Occipital lobe (tissue), 2 donors: ENCODE data around the gene WDR4. TPM values are rescaled to one million over a fixed set of nuclear protein-coding genes. Genes with fewer than 3 reads are reported as not detected.
"Not testable (repeated sequence)": the region's sequence is repeated elsewhere in the genome, so short reads cannot be mapped to it uniquely, and the experiment has no call there.

Experiments used
- DNase-seq: peaks from one replicate; lab custom pipeline; 2025; lab: John Stamatoyannopoulos, UW
- total RNA-seq: library from RNA; depleted of rRNA; stranded (reverse); fragments of >200 nt; gene quantifications from one replicate; pipeline ENCODE4 v1.2.3, GENCODE V29; 2014

The WDR4 gene
- total RNA-seq, 1 donor from 2014 or later, result 15.1 TPM

- no peak for DNase-seq
These were observed 24.9 kb downstream of the WDR4 start for GRCh38 chr21:42854246-42855010.

- DNase-seq, result no peak
These were observed 25.7 kb downstream of the WDR4 start for GRCh38 chr21:42853621-42854020.

DNA sequence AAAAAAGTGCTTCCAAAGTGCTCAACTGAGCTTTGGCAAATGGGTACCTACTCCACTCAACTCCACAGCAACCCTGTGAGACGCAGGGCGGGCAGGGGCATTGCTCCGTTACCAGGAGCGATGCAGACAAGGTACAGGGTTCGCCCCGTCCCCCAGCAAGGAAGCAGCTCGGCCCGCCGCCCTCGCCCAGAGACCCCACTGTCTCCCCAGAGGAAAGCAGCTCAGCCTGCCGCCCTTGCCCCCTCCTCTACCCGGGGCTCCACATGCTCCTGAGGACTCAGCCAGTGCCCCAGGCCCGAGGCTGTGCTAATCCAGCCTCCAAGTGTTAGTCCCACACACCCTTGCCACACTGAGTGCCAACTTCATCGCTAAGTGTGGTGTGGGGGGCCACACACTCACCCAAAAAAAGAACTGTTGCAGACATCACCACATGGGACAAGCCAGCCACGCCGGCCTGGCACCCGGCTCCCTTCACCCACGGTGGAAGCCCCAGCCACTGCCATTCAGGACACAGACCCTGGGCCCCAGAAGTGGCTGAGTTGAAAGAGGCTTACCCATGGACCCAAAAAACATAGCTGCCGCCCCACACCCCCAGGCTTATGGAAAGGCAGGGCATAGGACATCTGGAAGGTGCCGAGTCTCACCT, 26.3 kb downstream of the WDR4 start:
- DNase-seq, result no peak

DNA sequence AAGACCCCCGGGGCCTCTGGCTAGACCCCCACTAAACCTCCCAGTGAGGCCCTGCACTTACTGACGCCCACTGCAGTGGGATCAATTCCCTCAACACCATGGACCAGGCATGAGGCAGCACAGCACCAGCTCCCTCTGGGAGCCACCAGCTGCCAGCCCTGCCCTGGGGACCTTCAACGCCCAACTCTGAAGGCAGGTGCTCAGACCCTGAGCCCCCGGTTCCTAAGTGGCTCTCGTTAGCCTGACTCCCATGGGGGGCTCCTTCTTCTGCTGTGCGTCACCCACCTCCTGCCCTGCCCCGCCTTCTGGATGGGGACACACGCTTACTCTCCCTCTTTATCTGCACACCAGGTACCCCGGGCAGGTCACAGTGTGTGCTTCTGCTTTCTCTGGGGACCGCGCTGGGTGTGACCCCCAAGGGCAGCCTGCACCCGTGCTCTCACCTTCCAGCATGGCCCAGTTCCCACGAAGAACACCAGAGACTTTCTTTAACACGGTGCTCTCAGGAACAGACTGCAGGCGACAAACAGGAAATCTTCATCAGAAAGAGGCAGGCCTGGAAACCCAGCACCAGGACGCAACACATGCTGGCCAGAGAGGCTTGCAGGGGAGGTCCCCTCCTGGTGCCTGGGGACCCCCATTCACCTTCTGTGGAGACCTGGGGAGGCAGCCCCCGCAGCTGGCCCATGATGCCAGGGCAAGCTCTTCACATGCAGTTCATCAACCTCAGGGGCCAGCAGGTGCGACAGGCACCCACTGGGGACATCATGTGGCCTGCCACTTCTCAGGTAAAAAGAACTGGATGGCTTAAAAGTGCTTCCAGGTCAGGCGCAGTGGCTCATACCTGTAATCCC, 27.3 kb downstream of the WDR4 start:
- DNase-seq, result no peak

DNA sequence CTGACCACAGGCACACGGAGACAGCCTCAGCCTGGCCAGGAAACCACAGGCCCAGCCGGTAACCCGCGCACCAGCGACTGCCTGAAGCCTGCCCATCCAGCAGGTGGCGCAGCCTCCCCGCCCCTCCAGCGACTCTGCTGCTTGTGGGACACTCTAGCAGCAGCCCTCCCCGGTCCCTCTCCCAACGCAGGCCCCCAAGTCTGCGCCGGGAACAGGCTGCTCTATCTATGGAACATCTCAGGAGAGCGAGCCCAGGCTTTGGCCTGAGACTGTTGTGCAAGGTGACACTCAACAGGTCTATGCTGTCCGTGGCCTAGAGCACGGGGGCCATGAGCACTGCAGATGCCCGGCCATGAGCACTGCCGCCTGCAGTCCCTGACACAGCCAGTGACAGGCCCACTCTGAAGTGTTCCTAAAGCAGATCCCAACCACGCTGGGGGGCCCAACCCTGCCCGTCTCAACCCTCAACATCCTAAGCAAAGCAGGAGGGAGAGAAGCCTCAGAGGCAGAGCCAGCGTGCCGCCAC, 28.4 kb downstream of the WDR4 start:
- DNase-seq, result no peak

DNA sequence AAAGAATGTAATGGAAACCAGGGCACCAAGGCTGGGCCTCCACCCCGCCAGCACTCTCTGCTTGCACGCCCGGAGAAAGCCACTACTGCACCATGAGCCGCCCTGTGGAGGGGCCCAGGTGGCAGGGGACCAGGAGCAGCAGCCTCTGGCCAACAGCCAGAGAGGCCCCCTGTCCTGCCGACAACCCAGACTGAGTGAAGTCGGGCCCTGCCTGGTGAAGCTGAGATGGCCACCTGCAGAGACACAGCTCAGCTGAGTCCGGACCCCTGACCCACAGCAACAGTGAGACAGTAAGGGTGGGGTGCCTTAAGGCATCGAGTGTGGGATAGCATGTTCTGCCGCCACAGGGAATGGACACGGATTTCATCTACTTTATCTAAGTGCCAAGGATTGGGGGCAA, 28.9 kb downstream of the WDR4 start:
- no peak for DNase-seq

DNA sequence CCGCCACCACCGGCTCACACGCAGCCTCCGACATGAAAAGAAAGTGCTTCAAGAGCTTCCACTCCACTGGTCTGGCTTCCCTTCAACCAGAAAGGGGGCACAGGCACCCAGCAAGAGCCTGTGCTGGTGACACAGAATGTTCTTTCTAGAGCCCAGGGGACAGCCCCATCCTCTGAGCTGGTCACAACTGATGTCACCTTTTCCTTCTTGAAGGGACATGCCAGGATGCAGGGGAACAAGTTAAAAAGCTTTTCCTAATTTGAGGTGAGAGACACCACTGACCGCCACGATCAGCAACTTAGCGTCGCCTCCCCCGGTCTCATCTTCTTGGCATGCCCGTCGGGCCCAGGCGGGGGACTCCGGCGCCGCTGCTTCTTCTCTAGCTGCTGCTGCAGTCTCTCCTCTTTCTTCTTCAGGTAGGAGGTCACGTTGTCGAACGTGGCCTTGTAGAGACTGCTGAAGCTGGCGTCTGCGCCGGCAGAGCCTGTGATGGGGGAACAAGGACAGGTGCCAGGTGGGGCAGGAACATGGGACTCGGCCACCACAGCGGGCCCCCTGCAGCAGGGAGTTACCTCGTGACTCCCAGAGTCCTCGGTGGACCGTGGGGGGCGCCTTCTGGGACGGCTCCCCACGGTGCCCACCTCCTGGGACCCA, 29.5 kb downstream of the WDR4 start:
- no peak for DNase-seq

DNA sequence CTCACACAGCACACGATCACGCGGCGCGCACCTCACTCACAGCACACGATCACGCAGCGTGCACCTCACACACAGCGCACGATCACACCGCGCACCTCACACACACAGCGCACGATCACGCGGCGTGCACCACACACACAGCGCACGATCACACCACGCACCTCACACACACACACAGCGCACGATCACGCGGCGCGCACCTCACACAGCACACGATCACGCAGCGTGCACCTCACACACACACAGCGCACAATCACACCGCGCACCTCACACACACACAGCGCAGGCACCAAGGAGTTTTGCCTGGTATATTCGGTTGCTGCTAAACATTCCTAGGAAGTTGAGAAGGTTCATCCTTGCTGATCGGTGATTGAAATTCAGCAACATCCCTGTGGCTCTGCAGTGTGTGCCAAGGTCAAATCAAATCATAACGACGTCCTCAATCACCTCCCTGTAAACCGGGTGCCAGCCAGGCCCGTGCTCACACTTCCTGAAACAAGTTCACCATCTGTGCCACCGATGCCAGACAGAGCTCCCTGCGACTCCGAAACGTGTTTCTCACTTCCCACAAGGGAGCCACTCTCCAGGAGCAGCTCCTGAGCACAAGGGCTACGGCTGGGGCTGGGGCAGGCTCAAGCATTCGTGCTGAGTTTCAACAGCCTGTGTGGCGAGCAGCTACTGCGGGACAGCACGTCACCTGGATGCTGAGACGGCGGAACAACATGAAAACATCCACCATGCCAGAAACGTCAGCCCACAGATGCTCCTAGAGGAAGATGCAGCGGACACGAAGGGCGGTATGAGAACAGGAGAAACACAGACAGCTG, 30.2 kb downstream of the WDR4 start:
- DNase-seq, result no peak

DNA sequence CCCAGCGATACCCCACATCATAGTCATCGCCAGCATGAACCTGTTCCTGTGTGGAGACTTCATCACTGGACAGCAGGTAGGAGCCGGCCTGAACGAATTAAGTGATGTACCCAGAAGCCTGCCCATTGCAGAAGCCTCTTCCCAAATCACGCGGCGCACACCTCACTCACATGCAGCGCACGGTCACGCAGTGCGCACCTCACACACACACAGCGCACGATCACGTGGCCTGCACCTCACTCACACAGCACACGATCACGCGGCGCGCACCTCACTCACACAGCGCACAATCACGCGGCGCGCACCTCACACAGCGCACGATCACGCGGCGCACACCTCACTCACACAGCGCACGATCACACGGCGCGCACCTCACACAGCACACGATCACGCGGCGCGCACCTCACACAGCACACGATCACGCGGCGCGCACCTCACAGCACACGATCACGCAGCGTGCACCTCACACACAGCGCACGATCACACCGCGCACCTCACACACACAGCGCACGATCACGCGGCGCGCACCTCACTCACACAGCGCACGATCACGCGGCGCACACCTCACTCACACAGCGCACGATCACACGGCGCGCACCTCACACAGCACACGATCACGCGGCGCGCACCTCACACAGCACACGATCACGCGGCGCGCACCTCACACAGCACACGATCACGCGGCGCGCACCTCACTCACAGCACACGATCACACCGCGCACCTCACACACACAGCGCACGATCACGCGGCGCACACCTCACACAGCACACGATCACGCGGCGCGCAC, 31.0 kb downstream of the WDR4 start:
- not testable (repeated sequence) for DNase-seq

- no peak for DNase-seq
These were observed 31.6 kb downstream of the WDR4 start for GRCh38 chr21:42847726-42848125.

- DNase-seq, result no peak
These were observed 32.2 kb downstream of the WDR4 start for GRCh38 chr21:42847051-42847707.

- DNase-seq, result no peak
These were observed 33.1 kb downstream of the WDR4 start for GRCh38 chr21:42846221-42846620.

GRCh38 chr21:42845296-42845965, 33.9 kb downstream of the WDR4 start:
- no peak for DNase-seq

DNA sequence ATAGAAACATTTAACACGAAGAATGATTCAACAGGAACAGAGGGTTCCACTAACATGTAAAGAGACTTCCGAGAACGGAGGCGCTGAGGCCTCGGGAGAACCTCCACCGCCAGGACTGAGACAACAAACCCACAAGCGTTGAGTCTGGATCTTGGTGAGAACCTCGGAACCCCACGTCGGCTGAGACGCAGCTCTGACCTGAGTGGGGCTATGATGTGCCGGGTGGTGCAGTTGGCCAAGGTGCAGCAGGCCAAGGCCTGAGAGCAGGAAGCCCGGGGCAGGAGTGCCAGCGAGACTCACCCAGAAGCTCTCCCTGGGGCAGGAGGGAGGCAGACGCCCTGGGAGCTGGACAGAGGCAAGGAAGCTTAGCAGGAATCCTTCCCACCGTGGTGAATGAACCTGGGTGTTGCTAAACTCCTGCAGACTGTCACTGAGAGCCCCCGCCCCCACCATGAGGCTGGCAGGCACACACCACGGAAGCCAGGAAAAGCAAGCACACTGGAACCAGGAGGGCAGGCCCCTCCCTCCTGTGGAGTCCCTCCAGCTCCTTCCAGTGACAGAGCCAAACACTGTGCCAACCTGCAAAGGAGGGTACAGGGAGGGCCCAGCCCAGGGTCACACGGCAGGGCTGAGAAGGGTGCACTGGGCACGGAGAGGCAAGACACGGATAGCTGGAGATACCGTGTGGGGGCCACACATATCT, 34.8 kb downstream of the WDR4 start:
- DNase-seq, result no peak

DNA sequence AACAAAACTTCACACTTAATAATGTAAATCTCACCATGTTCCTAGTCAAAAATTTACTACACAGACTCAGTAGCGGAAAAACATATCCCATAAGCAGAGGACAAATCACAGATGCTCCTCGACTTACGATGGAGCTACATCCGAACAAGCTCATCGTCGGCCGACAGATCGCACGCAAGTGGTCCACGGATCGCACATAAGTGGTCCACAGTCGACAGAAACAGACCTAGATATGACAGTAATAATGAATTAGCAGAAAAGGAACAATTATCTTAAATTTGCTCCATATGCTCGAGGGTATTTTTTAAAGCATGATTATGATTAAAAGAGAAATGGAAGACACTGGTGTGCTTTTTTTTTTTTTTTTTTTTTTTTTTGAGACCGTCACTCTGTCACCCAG, 36.3 kb downstream of the WDR4 start:
- DNase-seq, result no peak

GRCh38 chr21:42841916-42842655, 37.3 kb downstream of the WDR4 start:
- DNase-seq, result not testable (repeated sequence)
